K562 (cell line): Measurements from ENCODE around the gene PPARD. TPM values are rescaled to one million over a fixed set of nuclear protein-coding genes. Genes with fewer than 3 reads are reported as not detected.

ENCODE experiments used
- BRF2 ChIP-seq: IDR thresholded peaks from 3 replicates; pipeline ENCODE4 v1.6.1; 2011; ENCODE audit warnings: borderline replicate concordance, mild to moderate bottlenecking; ENCODE audit not compliant: insufficient read length, insufficient read depth
- EHMT2 ChIP-seq: fragments of 450-650 bp; IDR thresholded peaks from 2 replicates; pipeline ENCODE4 v1.6.1; 2018; ENCODE audit warnings: antibody characterized with exemption
- GTF2A2 ChIP-seq: IDR thresholded peaks from 2 replicates; pipeline ENCODE4 v1.6.1; 2016; ENCODE audit warnings: mild to moderate bottlenecking, missing genetic modification characterization, missing compliant biosample characterization
- HDGF ChIP-seq: fragments of 450-650 bp; IDR thresholded peaks from 2 replicates; pipeline ENCODE4 v1.6.1; 2016
- HNRNPK ChIP-seq: fragments of 200-400 bp; formaldehyde crosslinking; IDR thresholded peaks from one replicate; pipeline ENCODE4 v1.6.1; 2018; ENCODE audit warnings: mild to moderate bottlenecking, low read depth, low read length; ENCODE audit not compliant: poor library complexity, severe bottlenecking
- MIER1 ChIP-seq: fragments of 450-650 bp; IDR thresholded peaks from 2 replicates; pipeline ENCODE4 v1.6.1; 2016; ENCODE audit warnings: antibody characterized with exemption, mild to moderate bottlenecking, low read depth
- MTA3 ChIP-seq: fragments of 450-650 bp; formaldehyde crosslinking; IDR thresholded peaks from 2 replicates; pipeline ENCODE4 v1.6.1; 2017; ENCODE audit warnings: mild to moderate bottlenecking, borderline replicate concordance
- NUFIP1 ChIP-seq: fragments of 450-650 bp; IDR thresholded peaks from 2 replicates; pipeline ENCODE4 v1.6.1; 2018; ENCODE audit not compliant: partially characterized antibody
- POLR2G ChIP-seq: fragments of 200-400 bp; formaldehyde crosslinking; IDR thresholded peaks from 2 replicates; pipeline ENCODE4 v1.6.1; 2017; ENCODE audit warnings: low read depth, mild to moderate bottlenecking, antibody characterized with exemption, low read length, moderate library complexity
- TFAP4 ChIP-seq: sonication (generic); formaldehyde crosslinking; IDR thresholded peaks from 2 replicates; pipeline ENCODE4 v1.8.0; 2022; ENCODE audit warnings: missing genetic modification reagents, mild to moderate bottlenecking, moderate library complexity, borderline replicate concordance
- XRCC5 ChIP-seq: fragments of 200-400 bp; formaldehyde crosslinking; IDR thresholded peaks from 2 replicates; pipeline ENCODE4 v1.6.1; 2017; ENCODE audit warnings: low read depth, mild to moderate bottlenecking, low read length
- ZFP36 ChIP-seq: fragments of 150-350 bp; IDR thresholded peaks from 2 replicates; pipeline ENCODE4 v1.6.1; 2018; ENCODE audit warnings: low read length, low read depth; ENCODE audit not compliant: partially characterized antibody
- ZNF124 ChIP-seq: sonication (generic); formaldehyde crosslinking; IDR thresholded peaks from 2 replicates; pipeline ENCODE4 v1.8.1; 2022; ENCODE audit warnings: missing genetic modification reagents
- ZNF263 ChIP-seq: sonication (generic); formaldehyde crosslinking; IDR thresholded peaks from 2 replicates; pipeline ENCODE4 v1.8.0; 2022; ENCODE audit warnings: mild to moderate bottlenecking, missing genetic modification reagents, borderline replicate concordance
- ZNF318 ChIP-seq, 2 experiments: fragments of 450-650 bp; IDR thresholded peaks; 2 replicates each; pipeline ENCODE4 v1.6.1; 2016; ENCODE audit warnings: mild to moderate bottlenecking in 2 of 2, borderline replicate concordance in 1 of 2, low read depth in 1 of 2, moderate library complexity in 1 of 2
- ZNF717 ChIP-seq: fragments of 250-450 bp; sonication (Bioruptor Pico); IDR thresholded peaks from 2 replicates; pipeline ENCODE4 v1.5.0; 2021
- polyA plus RNA-seq, 8 experiments: library from polyadenylated mRNA; depleted of rRNA in 4 of 8; stranded (reverse) in 5 of 8; unstranded in 3 of 8; fragments of >200 nt; fragmentation: Nextera tagmentation in 2 of 8; fragmentation: Illumina TruSeq in 1 of 8; extraction: Ambion mirVana in 2 of 8; extraction: Trizol in 1 of 8; gene quantifications; 2 replicates each; pipeline versions ENCODE4 v1.2.1 to v1.2.3, GENCODE V29; 2011 to 2014; ENCODE audit warnings: inconsistent platforms in 1 of 8, missing spikeins in 1 of 8
- total RNA-seq, 7 experiments: library from RNA; depleted of rRNA in 6 of 7; stranded (reverse); fragments of >200 nt in 6 of 7; fragmentation: Illumina TruSeq in 2 of 7; extraction: Trizol in 2 of 7; gene quantifications; 2 replicates each; pipeline versions ENCODE4 v1.2.1 to v1.2.3, GENCODE V29; 2011 to 2021; ENCODE audit warnings: low replicate concordance in 1 of 7

The PPARD gene
- total and polyA plus RNA-seq, 9 of the 15 experiments (the other 6 are each of a cell fraction or from before 2014, with no cell fraction given): 0.14 to 13.2 (median 3.8) TPM

- no peak for TF ChIP-seq HNRNPK
- TF ChIP-seq XRCC5: 0 out of 2 replicates have a peak, but pooled peaks have one; percentile 58
- no peak for TF ChIP-seq MTA3
- no peak for TF ChIP-seq NUFIP1
- TF ChIP-seq GTF2A2: no peak
- TF ChIP-seq ZNF318 (IDR thresholded peaks at IDR 0.05; ENCODE audit: borderline replicate concordance in 1 of 2, low read depth in 1 of 2): no peak
- peak; percentile 18; the same call in 1 of the 2 replicates for TF ChIP-seq HDGF
- TF ChIP-seq ZNF263 (CRISPR knock-in tag): no peak
- peak; percentile 81 for TF ChIP-seq EHMT2
- TF ChIP-seq MIER1: no peak
- no peak for TF ChIP-seq ZNF717 (CRISPR knock-in tag)
- no peak for TF ChIP-seq POLR2G
- TF ChIP-seq BRF2: no peak
- no peak for TF ChIP-seq ZFP36
- no peak for TF ChIP-seq ZNF124 (CRISPR knock-in tag)
- no peak for TF ChIP-seq TFAP4 (CRISPR knock-in tag)
Observed at GRCh38 chr6:35294308-35294945, 47.9 kb upstream of the PPARD start (continued).
